IPS-11a (cell line): ENCODE measurements around the gene MCC.

Source experiments
- H3K4me3 ChIP-seq: one replicate; pipeline ENCODE4 v1.5.1; 2013; ENCODE audit warnings: low read depth, low read length, control low read depth

Gene MCC

DNA sequence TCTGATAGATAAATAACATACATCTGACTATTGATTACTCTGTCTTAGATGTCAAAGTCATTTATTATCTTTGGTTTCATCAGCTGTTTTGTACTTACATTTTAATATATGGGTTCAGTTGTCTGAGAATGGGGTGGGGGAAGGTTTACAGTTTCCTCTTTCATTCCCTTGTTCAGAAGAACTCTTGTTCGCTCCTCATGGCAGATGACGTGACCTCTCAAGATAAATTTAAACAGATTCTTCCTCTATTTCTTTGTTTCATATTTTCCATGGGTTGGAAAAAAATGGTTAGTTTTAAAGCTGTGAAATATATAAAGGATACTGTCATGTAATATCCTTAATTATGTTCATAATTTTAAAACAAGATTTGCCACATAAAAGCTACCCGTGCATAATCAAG, 114.8 kb downstream of the MCC start:
- H3K4me3 ChIP-seq: no peak overlapping the region

DNA sequence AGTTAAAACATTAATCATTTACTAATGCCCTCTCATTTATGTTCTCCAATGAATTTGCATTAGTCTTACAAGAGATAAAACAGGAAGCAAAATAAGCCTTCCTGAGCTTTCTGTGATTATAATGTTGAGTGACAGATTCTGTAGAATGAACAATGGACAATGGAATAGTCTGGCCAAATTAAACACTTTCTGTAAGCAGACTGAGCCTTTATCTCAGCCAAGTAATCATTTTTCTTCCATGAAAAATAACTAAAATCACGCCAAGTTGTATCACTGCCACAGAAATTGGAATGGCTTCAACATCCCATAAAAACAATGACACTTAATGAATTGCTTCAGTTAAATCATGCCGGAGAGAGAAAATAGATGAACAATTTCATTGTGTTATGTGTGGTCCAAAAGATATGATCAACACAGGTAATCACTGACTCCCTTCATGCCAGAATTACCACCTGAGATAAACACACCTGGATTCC, 116.5 kb downstream of the MCC start:
- no peak overlapping the region for H3K4me3 ChIP-seq

DNA sequence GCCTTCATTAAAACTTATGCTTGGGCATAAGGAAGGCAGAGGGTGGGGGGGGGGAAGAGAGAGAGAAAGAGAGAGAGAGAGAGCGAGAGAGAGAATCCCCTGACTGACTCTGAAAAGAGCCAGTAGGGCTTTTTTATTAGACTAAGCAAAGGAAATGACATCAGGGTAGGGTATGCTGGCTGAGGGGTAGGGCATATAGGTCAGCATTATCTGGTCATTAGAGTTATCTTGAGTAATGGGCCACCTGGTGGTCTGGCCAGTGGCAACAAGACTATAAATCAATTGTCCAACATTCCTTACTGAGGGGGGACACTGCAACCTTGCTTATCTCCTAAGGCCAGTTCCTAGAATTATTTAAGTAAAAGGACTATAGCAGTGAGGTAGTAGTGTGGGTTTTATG, 120.7 kb downstream of the MCC start:
- H3K4me3 ChIP-seq: no peak overlapping the region

DNA sequence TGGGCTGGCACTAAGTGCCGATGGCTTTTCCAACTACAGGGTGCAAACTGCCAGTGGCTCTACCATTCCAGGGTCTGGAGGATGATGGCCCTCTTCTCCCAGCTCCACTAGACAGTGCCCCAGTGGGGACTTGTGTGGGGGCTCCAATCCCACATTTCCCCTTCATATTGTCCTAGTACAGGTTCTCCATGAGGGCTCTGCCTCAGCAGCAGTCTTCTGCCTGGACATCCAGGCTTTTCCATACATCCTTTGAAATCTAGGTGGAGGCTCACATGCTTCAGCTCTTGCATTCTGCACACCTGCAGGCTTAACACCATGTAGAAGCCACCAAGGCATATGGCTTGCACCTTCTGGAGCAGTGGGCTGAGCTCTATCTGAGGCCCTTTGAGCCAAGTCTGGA, 123.8 kb downstream of the MCC start:
- no peak overlapping the region for H3K4me3 ChIP-seq

DNA sequence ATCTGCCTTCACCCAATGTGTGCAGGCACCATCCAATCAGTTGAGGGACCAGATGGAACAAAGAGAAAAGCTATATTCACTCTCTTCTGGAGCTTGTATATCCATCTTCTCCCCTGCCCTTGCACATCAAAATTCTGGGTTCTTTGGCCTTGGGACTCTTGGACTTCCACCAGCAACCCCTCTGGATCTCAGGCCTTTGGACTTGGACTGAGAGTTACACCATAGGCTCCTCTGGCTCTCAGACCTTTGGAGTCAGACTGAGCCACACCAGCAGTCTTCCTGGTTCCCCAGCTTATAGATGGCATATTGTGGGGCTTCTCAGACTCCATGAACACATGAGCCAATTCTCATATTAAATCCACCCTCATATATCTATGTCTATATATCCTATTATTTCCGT, 126.6 kb downstream of the MCC start:
- H3K4me3 ChIP-seq: no peak overlapping the region

DNA sequence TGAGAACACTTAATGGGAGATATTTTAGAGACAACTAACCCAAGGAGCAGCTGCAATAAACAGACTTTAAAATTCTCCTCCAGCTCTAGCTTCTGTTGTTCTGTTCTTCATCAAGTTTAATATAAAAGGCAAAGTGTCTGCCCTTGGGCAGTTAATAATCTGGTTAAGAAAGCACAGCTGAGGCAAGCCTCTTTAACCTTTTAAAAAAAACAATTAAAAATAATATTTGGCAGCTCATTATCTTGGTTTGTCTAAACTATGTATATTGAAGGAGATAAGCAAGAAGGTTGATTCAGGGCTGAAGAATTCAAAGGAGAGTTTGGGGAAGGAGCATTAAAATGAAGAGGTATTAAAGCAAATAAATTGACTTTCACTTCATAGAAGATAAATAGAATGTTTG, 128.8 kb downstream of the MCC start:
- H3K4me3 ChIP-seq: no peak overlapping the region

DNA sequence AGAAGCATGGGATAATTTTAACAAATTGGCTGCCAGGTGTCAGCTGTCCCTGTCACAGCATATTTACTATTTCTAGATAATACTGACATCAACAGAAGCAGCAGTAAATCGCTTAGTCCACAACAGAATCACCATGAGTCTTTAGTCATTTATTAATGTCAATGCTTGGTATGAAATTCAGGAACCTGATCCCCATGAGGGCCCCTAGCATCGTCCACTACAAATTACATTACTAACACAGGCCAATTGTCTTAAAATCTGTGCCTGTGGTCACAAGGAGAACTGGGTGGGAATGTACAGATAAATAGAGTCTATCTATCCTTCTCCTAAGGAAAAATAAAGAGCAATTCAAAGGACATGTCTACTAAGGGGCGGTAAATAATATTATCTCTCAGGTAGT, 129.6 kb downstream of the MCC start:
- H3K4me3 ChIP-seq: no peak overlapping the region

DNA sequence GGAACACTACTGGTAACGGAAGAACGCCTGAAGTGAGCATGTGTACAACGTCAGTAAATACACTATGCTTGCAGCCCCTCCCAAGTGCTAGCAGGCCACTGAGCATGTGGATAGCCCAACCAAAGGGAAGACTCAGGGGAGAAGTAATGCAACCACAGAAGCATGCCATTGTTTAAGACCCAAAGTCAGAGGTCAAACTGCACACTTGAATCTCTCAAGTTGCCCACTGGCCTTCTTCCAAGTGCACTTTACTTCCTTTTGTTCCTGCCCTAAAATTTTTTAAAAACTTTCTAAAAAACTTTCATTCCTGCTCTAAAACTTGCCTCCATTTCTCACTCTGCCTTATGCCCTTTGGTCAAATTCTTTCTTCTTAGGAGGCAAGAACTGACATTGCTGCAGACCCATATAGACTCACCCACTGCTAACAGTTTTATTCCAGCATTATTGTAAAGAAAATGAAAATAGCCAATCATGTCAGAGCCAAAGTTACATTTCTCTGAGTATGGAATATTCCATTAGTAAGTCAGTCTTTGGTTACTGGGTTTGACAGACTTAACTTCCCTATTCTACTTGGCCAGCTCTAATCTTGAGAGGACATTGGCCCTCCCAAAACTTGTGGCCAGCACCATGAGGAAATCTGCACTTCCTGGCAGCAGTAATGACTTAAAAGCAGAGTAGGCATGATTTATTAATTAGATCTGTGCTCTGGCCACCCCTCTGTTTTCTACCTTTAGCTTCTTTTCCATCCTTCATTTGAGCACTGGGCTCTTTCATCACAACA, 130.4 kb downstream of the MCC start:
- no peak overlapping the region for H3K4me3 ChIP-seq

DNA sequence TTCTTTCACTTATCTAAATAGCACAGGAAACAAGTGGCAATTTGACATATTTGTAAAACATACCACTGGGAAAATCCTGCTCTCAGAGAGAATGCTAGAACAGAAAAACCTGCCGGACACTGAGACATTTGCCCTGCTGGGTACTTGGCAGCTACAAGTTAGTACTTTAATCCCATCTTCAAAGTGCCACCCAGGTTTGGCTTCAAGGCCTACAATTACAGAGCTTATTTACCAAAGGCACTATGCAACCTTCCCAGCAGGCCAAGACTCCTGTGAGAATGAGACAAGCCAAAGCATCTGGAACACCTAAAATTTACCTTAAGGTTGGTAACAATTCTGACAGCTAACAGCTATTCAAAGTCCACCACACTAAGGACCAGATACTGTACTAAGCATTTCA, 131.8 kb downstream of the MCC start:
- H3K4me3 ChIP-seq: no peak overlapping the region

DNA sequence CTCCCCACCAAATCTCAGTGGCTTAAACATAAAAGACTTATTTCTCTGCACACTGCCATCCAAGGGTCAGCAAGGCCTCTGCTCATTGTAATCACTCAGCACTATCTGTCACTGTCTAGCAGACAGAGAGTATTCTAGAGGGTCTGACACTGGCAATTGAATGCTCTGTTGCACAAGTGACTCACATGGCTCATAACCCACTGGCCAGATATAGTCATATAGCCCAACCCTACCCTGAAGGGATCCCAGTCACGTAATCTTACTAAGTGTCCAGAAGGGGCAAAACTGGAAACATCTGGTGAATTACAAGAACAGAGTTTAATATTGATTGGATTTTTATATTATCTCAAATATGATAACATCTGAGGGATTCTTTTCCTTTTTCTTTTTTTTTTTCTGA, 134.2 kb downstream of the MCC start:
- no peak overlapping the region for H3K4me3 ChIP-seq

DNA sequence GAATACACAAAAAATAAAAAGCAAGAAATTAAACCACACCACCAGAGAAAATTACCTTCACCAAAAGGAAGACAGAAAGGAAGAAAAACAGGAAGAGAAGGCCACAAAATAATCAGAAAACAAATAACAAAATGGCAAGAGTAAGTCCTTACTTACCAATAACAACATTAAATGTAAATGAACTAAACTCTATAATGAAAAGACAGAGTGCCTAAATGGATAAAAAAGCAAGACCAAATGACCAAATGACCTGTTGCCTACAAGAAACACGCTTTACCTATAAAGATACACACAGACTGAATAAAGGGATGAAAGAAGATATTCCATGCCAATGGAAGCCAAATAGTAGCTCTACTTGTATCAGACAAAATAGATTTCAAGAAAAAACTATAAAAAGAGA, 140.7 kb downstream of the MCC start:
- H3K4me3 ChIP-seq: no peak overlapping the region

DNA sequence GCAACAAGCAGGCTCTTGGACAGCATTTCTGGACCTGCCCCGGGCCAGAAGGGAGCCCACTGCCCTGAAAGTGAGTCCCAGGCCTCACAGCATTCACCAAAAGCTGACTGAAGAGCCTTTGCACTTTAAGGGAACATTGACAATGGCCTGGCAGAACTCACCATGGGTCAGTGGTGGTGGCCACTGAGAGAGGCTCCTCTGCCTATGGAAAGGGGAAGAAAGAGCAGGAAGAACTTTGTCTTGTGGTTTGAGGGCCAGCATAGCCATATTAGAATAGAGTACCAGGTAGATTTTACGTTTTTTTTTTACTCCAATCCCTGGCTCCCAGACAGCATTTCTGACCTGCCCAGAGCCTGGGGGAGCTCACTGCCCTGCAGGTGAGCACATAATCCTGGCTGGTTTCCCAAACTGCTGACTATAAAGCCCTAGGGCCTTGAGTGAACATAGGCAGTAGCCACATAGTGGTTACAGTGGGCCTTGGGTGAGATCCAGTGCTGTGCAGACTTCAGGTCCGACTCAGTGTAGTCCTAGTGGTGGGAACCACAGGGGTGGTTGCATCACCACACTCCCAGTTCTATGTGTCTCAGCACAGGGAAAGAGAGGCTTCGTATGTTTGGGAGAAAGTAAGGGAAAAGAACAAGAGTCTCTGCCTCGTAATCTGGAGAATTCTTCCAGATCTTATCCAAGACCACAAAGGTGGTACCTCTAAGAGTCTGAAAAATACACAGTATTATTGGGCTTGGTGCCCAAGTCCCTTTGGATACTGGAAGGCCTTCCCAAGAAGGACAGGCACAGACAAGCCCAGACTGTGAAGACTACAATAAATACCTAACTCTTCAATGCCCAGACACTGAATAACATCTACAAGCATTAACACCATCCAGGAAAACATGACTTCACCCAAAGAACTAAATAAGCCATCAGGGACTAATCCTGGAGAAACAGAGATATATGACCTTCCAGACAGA, 143.0 kb downstream of the MCC start:
- H3K4me3 ChIP-seq: no peak overlapping the region

DNA sequence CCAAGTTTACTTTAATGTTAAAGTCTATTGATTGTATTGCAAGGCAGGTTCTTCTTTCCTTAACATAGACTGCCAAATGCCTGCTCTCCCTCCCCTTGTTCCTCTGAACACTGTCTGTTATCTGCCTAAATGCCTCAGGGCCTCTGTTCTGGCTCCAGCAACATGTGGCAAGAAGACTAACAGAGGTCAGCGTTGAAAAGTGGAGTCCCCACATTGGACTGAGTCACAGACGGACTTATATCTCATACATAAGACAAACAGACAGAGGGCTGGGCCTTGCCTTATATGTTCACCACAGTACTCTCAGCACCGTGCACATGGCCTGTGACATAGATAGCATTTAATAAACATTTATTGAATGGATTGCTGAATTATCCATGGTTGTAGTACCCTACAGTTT, 144.9 kb downstream of the MCC start:
- H3K4me3 ChIP-seq: no peak overlapping the region

DNA sequence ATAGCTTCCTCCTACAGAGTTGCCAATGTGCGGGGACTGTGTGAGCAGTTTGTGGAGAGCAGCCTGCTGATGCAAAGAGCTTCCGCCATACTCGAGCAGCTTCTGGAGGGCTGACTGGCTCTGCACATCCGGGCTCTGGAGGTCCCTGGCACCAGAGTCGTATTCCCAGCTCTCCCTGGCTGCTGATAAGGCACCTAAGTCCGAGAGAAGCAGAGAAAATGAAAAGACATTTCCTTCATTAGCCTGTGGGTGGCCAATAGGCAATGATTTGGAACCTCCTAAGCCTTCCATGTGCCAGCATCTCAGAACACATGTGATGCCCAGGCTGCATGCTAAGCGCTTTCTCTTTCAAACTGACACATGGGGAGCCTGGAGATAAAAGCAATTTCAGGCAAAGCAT, 147.7 kb downstream of the MCC start:
- no peak overlapping the region for H3K4me3 ChIP-seq

DNA sequence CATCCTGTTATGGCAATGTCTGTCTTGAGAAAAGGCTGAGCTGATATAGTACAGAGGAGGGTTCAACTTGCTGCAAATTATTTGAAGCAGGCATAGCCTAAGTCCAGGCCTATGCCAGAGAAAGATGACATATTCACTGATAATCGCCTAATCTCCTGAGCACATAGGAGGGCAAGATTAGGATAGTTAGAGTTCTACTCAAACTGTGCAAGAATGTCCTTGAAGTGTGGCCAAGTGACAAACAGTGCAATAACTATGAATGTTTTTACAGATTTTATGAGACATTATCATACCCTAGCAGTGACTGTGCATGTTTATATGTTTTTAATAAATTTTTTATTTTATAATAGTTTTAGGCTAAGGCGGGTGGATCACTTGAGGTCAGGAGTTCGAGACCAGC, 149.6 kb downstream of the MCC start:
- H3K4me3 ChIP-seq: no peak overlapping the region

DNA sequence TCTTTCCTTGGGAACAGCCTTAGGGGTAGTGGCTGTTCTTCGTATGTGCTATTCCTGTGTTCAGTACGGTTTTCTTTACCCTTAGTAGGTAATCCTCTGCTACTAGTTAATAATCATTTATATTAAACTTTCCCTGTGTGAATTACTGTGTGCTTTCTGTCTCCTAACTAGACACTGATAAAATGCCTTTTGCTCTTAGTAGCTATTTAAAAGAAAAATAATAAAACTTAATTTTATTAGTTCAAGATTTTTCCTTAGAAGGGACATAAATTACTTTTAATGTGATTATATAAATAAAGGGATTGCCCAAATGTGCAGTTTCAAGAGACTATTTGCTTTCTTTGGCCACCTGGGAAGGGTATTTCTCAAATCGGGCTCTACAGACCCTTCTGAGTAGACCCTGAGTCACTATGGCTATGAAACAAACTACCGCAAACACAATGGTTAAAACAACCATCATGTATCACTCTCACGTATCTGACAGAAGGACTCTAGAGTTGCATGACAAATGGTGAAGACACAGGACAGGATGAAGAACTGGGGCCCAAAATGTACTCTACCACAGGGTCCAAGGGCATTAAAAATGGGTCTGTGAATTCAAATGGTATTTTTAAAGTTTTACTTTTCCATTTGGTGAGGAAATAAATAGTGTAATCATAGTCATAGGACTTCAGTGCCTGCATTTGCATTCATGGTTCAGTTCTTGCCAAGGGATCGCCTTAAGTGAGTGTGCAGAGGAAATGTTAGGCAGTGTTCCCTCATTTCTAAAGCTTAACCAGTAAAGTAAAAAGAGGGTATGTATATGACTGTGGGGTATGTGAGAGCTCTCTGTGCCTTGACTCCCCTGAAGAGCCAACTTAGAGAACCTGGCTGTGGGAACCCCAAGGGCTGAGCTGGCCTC, 150.5 kb downstream of the MCC start:
- no peak overlapping the region for H3K4me3 ChIP-seq

DNA sequence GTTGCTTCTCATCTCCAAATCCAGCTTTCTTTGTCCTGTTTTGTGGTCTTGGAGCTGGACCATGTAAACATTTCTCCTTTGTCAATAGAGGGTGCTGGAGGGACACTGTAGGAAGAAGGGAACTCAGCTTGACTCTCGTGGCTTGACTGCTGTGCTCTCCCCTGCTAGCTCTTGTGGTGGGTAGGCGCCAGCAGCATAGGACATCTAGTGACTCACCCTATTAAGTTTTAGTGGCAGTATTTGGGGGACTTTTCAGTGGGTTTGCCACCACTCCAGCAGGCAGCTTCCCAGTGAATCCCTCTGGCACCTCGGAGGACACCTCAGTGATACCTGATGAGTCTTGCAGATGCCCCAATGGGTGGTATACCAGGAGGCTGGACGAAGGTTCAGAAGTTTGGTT, 151.3 kb downstream of the MCC start:
- H3K4me3 ChIP-seq: no peak overlapping the region

DNA sequence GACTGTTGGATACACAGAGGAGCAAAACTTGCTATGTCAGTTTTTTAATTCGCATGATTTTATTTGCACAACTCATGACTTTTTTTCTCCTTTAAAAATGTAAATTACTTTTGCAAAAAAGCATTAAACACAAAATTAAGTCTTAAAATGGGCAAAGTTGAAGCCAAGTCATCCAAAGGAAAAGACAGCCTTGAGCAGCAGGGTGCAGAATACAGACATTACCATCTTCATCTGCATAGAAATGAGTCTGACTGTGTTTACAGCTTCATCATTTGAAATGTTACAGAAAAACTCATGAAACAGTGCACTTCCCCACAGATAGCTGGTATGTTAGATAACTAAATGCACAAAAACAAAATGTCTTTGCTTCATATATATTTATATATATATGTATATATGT, 154.8 kb downstream of the MCC start:
- H3K4me3 ChIP-seq: no peak overlapping the region

DNA sequence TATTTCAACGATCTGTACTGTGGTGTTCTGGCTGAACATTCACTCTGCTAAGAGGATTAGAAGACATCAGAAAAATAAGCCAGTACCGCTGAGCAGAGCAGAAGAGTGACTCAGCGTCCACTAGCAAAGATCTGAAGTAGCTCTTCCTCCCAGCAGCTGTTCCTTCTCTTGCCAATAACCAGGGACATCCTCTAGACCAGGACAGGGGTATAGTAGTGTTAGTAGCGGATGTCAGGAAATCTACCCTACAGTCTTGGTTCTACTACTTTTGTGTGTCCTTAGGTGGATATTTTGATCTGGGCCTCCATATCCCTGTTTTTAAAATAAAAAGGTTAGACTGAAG, 157.1 kb downstream of the MCC start:
- H3K4me3 ChIP-seq: no peak overlapping the region

DNA sequence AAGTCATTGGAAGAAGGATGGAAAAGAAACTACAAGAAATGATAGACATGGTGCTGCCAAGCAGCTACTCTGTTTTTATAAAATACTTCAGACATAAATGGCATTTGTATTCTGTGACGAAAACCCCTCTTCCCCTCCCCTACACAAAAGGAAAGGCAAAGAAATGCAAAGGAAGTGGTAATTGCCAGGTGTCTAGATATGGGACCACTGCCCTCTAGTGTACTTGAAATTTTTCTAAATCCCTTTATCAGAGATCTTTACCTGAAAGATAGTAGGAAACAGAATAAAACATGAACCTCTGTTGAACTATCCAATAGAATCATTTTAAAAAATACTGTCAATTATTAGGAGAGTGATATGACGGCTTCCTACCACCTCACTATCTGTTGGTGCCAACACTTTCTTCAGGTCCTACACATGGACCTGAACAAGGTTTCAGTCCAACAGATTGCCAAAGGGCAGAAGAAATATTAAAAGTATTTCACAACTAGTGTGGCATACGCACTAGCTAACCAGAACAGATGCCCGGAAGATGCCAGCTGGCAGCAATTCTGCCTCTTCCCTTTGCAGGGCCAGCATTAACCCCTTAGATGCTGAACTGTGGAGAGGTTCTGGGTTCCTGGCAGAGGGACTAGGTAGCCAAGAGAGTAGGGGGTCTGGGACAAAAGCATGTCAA, 157.6 kb downstream of the MCC start:
- no peak overlapping the region for H3K4me3 ChIP-seq

DNA sequence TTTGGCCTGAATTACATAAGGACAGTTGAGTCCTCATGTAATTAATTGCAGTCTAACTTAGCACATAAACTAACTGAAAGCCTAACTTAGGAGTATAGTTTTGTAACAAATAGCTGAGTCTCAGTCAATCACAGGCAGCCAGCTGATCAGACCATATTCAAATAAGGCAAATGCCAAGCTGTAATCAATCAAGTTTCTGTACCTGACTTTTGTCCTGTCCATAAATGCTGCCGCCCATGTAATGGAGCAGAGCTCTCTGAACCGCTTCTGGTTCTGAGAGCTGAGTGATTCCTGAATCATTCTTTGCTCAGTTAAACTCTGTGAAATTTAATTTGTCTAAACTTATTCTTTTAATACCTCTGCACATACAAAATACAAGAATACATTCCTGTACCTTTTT, 158.3 kb downstream of the MCC start:
- no peak overlapping the region for H3K4me3 ChIP-seq
